IPS-20b (cell line): ENCODE data around the gene SLC24A4.

ENCODE experiments used
- H3K27ac ChIP-seq: one replicate; pipeline ENCODE4 v1.5.1; 2013; ENCODE audit warnings: low read length
- H3K27me3 ChIP-seq: 2 replicates; pipeline ENCODE4 v1.6.1; 2013; ENCODE audit warnings: mild to moderate bottlenecking, low read length, inconsistent platforms; ENCODE audit not compliant: insufficient read depth
- H3K36me3 ChIP-seq: 2 replicates; pipeline ENCODE4 v1.6.1; 2013; ENCODE audit warnings: low read depth, mild to moderate bottlenecking, inconsistent platforms, low read length, moderate library complexity; ENCODE audit not compliant: insufficient read depth
- H3K4me1 ChIP-seq: 2 replicates; pipeline ENCODE4 v1.6.1; 2013; ENCODE audit warnings: mild to moderate bottlenecking, control low read depth, inconsistent platforms, low read length, moderate library complexity; ENCODE audit not compliant: insufficient read depth
- H3K4me3 ChIP-seq: 2 replicates; pipeline ENCODE4 v1.5.1; 2013; ENCODE audit warnings: mild to moderate bottlenecking, low read length, inconsistent platforms
- H3K9ac ChIP-seq: 2 replicates; pipeline ENCODE4 v1.6.1; 2013; ENCODE audit warnings: low read depth, mild to moderate bottlenecking, inconsistent platforms, low read length, moderate library complexity
- H3K9me3 ChIP-seq: 2 replicates; pipeline ENCODE4 v1.6.1; 2013; ENCODE audit warnings: mild to moderate bottlenecking, low read depth, low read length, inconsistent platforms; ENCODE audit not compliant: insufficient read depth

Gene SLC24A4

GRCh38 chr14:92348154-92348553, 25.2 kb downstream of the SLC24A4 start:
- Histone ChIP-seq H3K36me3 (no peaks in the 10 kb centered on the region), H3K4me1 (no peaks in the 10 kb centered on the region), H3K9ac (no peak overlapping the region), H3K27me3 (no peaks in the 10 kb centered on the region), H3K4me3 (no peak overlapping the region), H3K9me3 (no peaks in the 10 kb centered on the region), H3K27ac (no peak overlapping the region)

GRCh38 chr14:92351750-92352149, 28.8 kb downstream of the SLC24A4 start:
- Histone ChIP-seq H3K9me3 (no peaks in the 10 kb centered on the region), H3K36me3 (no peaks in the 10 kb centered on the region), H3K27ac (no peak overlapping the region), H3K27me3 (no peaks in the 10 kb centered on the region), H3K4me1 (no peaks in the 10 kb centered on the region), H3K9ac (no peak overlapping the region), H3K4me3 (no peak overlapping the region)

- Histone ChIP-seq H3K4me3 (no peak overlapping the region), H3K9me3 (no peaks in the 10 kb centered on the region)
These were observed 29.4 kb downstream of the SLC24A4 start for GRCh38 chr14:92352158-92352985.

GRCh38 chr14:92353447-92353846, 30.5 kb downstream of the SLC24A4 start:
- Histone ChIP-seq H3K4me1 (no peaks in the 10 kb centered on the region), H3K9me3 (no peaks in the 10 kb centered on the region), H3K9ac (no peak overlapping the region), H3K27me3 (no peaks in the 10 kb centered on the region), H3K27ac (no peak overlapping the region), H3K36me3 (no peaks in the 10 kb centered on the region), H3K4me3 (no peak overlapping the region)

More at GRCh38 chr14:92352158-92352985, 29.4 kb downstream of the SLC24A4 start:
- Histone ChIP-seq H3K4me1 (no peaks in the 10 kb centered on the region), H3K9ac (no peak overlapping the region), H3K27ac (no peak overlapping the region), H3K36me3 (no peaks in the 10 kb centered on the region), H3K27me3 (no peaks in the 10 kb centered on the region)

DNA sequence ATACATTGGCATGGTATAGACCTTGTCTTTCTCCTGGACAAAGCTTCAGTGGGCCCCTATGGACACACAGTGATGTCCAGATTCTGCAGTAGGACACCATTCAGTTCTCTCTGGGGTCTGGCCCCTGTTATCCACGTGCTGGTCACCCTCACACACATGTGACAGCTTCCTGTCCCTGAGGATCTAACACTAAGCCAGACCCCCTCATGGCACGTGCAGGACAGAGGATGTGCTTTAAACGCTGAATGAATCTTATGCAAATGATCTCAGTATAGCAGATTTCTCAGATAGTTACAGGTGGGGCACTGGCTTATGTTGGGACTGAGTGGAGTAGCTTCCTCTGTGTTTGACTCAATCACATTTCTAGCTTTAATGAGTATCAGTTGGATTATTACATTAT, 33.7 kb downstream of the SLC24A4 start:
- Histone ChIP-seq H3K27me3 (no peaks in the 10 kb centered on the region), H3K36me3 (no peaks in the 10 kb centered on the region)

DNA sequence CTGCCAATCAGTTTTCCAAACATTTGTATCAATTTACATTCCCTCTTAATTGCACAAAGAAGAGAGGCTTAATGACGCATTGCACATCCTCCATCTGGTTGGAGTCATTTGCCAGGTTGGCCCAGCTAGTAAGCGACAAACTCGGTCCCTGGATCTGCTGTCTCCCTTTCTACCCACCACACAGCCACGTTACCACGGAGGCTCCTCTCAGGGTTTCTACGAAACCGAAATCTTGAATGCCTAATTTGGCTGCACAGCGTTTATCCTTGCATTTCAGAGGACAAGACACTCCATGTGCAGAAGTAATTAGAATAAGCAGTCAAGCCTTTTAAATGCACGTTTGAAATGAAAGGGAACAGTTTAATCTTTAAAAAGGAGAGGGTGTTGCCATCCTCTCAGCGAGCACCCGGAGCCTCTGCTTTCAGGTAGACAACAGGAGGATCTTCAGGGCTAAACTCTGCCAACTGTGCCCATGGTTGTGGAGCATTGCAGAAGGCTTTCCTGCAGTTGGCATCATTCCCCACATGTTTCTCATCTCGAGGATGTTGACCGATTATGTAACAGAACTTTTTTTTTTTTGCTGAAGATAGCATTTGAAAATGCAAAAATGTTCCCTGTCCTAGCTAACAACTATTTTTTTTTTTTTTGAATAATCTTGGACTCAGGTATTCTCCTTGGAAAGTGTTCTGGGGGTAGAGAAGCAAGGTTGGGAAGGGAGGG, 37.8 kb downstream of the SLC24A4 start:
- Histone ChIP-seq H3K4me1 (no peaks in the 10 kb centered on the region), H3K4me3 (no peak overlapping the region), H3K27me3 (no peaks in the 10 kb centered on the region), H3K9ac (no peak overlapping the region), H3K27ac (no peak overlapping the region), H3K9me3 (no peaks in the 10 kb centered on the region), H3K36me3 (no peaks in the 10 kb centered on the region)

More for the DNA sequence above, 33.7 kb downstream of the SLC24A4 start:
- Histone ChIP-seq H3K27ac (no peak overlapping the region), H3K4me3 (no peak overlapping the region), H3K9ac (no peak overlapping the region), H3K9me3 (no peaks in the 10 kb centered on the region), H3K4me1 (no peaks in the 10 kb centered on the region)

GRCh38 chr14:92362781-92363235, 39.8 kb downstream of the SLC24A4 start:
- Histone ChIP-seq H3K27me3 (no peaks in the 10 kb centered on the region), H3K36me3 (no peaks in the 10 kb centered on the region), H3K9ac (no peak overlapping the region), H3K27ac (no peak overlapping the region), H3K4me3 (no peak overlapping the region), H3K9me3 (no peaks in the 10 kb centered on the region), H3K4me1 (no peaks in the 10 kb centered on the region)

- Histone ChIP-seq H3K27me3 (no peaks in the 10 kb centered on the region), H3K4me1 (no peaks in the 10 kb centered on the region), H3K9me3 (no peaks in the 10 kb centered on the region), H3K27ac (no peak overlapping the region), H3K36me3 (no peaks in the 10 kb centered on the region), H3K4me3 (no peak overlapping the region), H3K9ac (no peak overlapping the region)
These were observed 43.3 kb downstream of the SLC24A4 start for GRCh38 chr14:92366237-92366636.

- no peak overlapping the region for H3K27ac ChIP-seq
- no peaks in the 10 kb centered on the region for H3K27me3 ChIP-seq
- no peak overlapping the region for H3K9ac ChIP-seq
- H3K9me3 ChIP-seq: no peaks in the 10 kb centered on the region
- no peaks in the 10 kb centered on the region for H3K4me1 ChIP-seq
- H3K4me3 ChIP-seq: no peak overlapping the region
- H3K36me3 ChIP-seq: no peaks in the 10 kb centered on the region
These were observed 45.0 kb downstream of the SLC24A4 start for GRCh38 chr14:92368001-92368400.

GRCh38 chr14:92369097-92369496, 46.1 kb downstream of the SLC24A4 start:
- Histone ChIP-seq H3K4me3 (no peak overlapping the region), H3K4me1 (no peaks in the 10 kb centered on the region), H3K27ac (no peak overlapping the region), H3K27me3 (no peaks in the 10 kb centered on the region; the same call in 1 of the 2 replicates), H3K9me3 (no peaks in the 10 kb centered on the region), H3K9ac (no peak overlapping the region), H3K36me3 (no peaks in the 10 kb centered on the region)

DNA sequence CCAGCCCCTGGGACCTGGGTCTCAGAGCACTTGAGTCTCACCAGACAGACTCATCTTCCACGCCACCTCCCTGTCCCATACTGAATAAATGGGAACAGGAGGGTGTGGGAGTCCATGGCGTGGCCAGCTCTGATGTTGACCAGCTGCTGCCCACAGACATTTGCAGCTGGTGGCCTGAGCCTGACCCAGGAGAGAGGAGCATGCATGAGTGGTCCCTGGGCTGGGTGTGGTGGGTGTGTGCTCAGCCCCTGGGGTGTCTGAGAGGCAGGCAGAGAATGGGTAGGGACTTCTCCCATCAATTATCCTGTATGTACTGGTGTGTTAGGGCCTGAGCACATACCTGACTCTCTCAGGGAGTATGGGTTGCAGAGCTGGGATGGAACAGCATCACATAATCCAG, 49.3 kb downstream of the SLC24A4 start:
- Histone ChIP-seq H3K4me1 (no peaks in the 10 kb centered on the region), H3K4me3 (no peak overlapping the region), H3K36me3 (no peaks in the 10 kb centered on the region), H3K9me3 (no peaks in the 10 kb centered on the region), H3K9ac (no peak overlapping the region), H3K27me3 (no peaks in the 10 kb centered on the region; the same call in 1 of the 2 replicates), H3K27ac (no peak overlapping the region)

GRCh38 chr14:92373336-92373735, 50.4 kb downstream of the SLC24A4 start:
- no peak overlapping the region for H3K4me3 ChIP-seq
- H3K4me1 ChIP-seq: no peaks in the 10 kb centered on the region
- H3K27me3 ChIP-seq: no peaks in the 10 kb centered on the region; the same call in 1 of the 2 replicates
- H3K9ac ChIP-seq: no peak overlapping the region
- no peak overlapping the region for H3K27ac ChIP-seq
- no peaks in the 10 kb centered on the region for H3K9me3 ChIP-seq
- no peaks in the 10 kb centered on the region for H3K36me3 ChIP-seq
